ENCODE measurements around the gene RAB20.
"Not testable (repeated sequence)": the region's sequence is repeated elsewhere in the genome, so short reads cannot be mapped to it uniquely, and the experiment has no call there.

GRCh38 chr13:110497896-110498295, 63.6 kb downstream of the RAB20 start:
- TF ChIP-seq EP300, CTCF, POLR2A (IDR thresholded peaks at IDR 0.05): not testable (repeated sequence)
